NCI-H2171 treated with DMSO at 0.1 percent for 48 hours (cell line): ENCODE measurements around the gene SPANXA1.
"Not testable (repeated sequence)": the region's sequence is repeated elsewhere in the genome, so short reads cannot be mapped to it uniquely, and the experiment has no call there.

Experiments
- DNase-seq: peaks from one replicate; lab custom pipeline; 2025; lab: John Stamatoyannopoulos, UW

SPANXA1 gene

DNA sequence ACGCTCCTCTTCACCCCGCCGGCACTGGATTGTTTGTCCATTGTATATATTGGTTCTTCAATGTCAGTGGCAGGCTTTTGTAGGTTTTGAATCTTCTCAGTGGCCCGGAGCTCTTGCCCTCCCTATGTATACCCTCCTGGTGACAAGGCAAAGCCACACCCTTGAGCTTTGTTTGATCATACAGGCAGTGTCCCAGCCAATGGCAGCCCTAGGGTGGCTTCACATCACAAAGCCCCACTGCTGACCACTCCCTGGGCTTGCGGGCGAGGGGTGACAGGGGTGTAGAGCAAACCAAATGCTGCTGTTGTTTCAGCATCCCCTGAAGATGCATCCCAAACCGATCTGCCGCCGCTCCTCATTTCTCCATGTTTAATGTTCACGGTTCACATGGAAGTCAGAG, at the start of gene SPANXA1:
SPANXA1 (minus strand) TSS at position 101 of the 400 bp plus-strand sequence; CDS start at position 41, 60 bp downstream.
- DNase-seq: not testable (repeated sequence)

- no peak for DNase-seq
These were observed 47.6 kb upstream of the SPANXA1 start for GRCh38 chrX:141632124-141632523.

DNA sequence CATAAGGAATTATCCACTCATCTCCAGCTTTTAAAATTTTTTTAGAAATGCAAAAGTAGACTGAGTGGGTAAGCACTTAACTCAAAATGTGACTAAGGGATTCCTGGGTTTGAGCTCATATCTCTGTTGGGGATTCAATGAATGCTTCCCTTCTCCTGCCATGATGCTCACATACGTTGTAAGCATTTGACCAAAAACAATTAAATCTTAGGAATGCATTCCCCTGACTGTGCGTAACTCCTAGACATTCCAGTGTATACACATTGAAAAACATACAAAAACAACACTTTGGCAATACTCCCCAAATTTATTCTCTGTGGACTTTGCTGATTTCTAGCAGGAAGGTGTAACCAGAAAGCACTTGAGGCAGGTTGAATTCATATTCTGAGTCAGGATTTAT, 34.8 kb upstream of the SPANXA1 start:
- no peak for DNase-seq

DNA sequence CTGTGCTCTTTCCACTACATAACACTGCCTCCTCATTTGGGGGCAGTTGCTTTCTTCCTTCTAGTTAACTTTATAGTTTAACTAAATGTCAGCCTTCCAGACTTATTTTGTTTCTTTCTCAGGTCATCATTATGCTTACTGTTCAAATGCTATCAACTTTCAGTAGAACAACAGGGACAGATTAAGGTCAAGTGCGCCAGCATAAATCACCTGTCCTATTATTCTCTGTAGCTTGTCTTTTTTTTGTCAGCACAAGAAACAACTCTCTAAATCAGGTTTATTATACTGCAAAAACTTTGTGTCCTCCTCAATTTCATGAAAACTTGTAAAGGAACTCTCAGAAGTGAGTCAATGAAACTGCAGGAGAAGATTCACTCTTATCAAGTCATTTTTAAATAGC, 24.6 kb upstream of the SPANXA1 start:
- DNase-seq: no peak

GRCh38 chrX:141589408-141589807, 4.9 kb upstream of the SPANXA1 start, which contains the start of gene SPANXA2:
Gene SPANXA2, plus strand, starts transcription at chrX:141589708. Its CDS starts 60 bp downstream, at chrX:141589768.
- DNase-seq: not testable (repeated sequence)

GRCh38 chrX:141542551-141542950, 42.0 kb downstream of the SPANXA1 start:
- DNase-seq: not testable (repeated sequence)
